Keratinocyte (primary cell): ENCODE data around the gene GYS2.

Source experiments
- EZH2 ChIP-seq: IDR thresholded peaks from one replicate; pipeline ENCODE4 v1.6.1; 2012; ENCODE audit warnings: inconsistent platforms, mild to moderate bottlenecking, low read length, moderate library complexity
- TF ChIP-seq, protein P1 (sequence below), 3 experiments: IDR thresholded peaks in 1 of 3; conservative IDR thresholded peaks in 1 of 3; optimal IDR thresholded peaks in 1 of 3; 2 replicates in 2 of 3; 3 replicates in 1 of 3; pipeline versions ENCODE3 to v1.5.1; 2011; ENCODE audit warnings: low read length in 3 of 3, mild to moderate bottlenecking in 3 of 3, moderate library complexity in 2 of 3, control low read depth in 1 of 3, inconsistent platforms in 1 of 3; ENCODE audit not compliant: insufficient read depth in 2 of 3; ENCODE audit errors: extremely low read depth in 1 of 3

GRCh38 chr12:21606175-21606574 is 1.5 kb upstream of the GYS2 start:
- TF ChIP-seq, protein P1, sequence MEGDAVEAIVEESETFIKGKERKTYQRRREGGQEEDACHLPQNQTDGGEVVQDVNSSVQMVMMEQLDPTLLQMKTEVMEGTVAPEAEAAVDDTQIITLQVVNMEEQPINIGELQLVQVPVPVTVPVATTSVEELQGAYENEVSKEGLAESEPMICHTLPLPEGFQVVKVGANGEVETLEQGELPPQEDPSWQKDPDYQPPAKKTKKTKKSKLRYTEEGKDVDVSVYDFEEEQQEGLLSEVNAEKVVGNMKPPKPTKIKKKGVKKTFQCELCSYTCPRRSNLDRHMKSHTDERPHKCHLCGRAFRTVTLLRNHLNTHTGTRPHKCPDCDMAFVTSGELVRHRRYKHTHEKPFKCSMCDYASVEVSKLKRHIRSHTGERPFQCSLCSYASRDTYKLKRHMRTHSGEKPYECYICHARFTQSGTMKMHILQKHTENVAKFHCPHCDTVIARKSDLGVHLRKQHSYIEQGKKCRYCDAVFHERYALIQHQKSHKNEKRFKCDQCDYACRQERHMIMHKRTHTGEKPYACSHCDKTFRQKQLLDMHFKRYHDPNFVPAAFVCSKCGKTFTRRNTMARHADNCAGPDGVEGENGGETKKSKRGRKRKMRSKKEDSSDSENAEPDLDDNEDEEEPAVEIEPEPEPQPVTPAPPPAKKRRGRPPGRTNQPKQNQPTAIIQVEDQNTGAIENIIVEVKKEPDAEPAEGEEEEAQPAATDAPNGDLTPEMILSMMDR (optimal IDR thresholded peaks at IDR 0.05 in 1 of 3, IDR thresholded peaks at IDR 0.05 in 1 of 3, conservative IDR thresholded peaks at IDR 0.05 in 1 of 3; ENCODE audit: extremely low read depth in 1 of 3, insufficient read depth in 2 of 3, low read length in 3 of 3) = no peak
- no peak for TF ChIP-seq EZH2
